GM04504 (cell line): ENCODE data around the gene ARHGAP30.
"Not testable (repeated sequence)": the region's sequence is repeated elsewhere in the genome, so short reads cannot be mapped to it uniquely, and the experiment has no call there.

Experiments used
- DNase-seq: peaks from one replicate; pipeline ENCODE4 v3.0.0-alpha.2; 2012; ENCODE audit warnings: low read depth

Gene ARHGAP30

DNA sequence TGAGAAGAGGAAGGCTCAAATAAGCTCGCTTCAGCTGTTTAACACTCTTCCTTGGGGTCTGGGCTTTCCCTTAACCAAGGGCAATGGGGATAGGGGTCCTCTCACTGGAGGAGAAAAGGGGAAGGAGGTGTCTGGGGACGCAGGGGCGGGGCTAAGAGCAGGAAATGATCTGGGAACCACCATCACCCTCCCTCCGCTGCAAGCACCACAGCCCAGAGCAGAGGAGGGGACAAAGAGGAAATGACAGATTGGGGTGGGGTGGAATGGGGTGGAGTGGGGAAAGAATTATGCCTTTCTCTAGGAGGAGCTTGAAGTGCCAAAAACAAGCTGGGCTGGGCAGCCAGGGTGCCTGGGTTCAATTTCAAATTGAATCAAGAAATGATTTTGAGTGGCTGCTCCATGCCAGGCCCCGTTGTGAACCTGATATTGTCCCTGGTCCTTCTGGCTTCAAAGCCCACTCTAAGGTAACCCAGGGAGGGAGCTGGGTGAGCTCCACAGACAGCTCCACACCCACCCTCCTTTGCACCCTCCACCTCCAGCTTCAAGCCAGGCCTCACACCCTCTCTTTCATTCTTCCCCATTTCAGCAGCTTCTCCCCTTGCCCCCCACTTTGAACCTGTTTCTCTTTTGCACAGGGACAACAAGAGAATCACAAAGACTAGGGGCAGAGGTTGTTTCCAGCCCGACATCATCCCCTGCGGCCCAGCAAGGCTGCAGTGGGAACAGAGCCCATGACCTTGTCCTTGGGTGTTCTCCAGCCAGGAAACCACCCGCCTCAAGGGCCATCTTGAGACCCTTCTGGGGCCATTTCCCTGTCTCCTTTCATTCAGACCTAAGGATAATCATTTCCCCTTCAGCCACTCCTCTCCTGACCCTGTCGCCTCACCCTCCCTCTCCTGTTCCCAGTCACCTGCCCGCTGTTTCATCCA is 1.1 kb downstream of the ARHGAP30 start:
- DNase-seq: no peak

- DNase-seq: no peak
Observed at GRCh38 chr1:161066694-161067093, 3.0 kb downstream of the ARHGAP30 start.

- DNase-seq: not testable (repeated sequence)
Observed at GRCh38 chr1:161065681-161066080, 4.0 kb downstream of the ARHGAP30 start.

- DNase-seq: not testable (repeated sequence)
Observed at GRCh38 chr1:161063936-161064335, 5.8 kb downstream of the ARHGAP30 start.

DNA sequence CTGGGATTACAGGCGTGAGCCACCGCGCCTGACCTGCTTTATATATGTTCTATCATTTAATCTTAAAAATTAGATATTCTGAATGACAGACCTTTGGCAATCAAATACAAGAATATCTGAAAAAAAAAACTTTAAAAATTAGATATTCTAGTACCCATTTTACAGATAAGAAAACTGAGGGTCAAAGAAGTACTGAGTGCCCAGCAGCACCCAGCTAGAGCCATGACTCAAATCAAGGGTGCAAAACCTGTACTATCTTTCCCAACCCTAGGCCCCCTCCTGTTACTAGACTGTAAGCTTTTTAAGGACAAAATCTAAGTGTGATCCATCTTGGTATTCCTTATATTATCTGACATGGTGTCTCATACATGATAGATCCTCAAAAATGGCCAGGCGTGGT is 8.3 kb downstream of the ARHGAP30 start:
- no peak for DNase-seq

GRCh38 chr1:161059293-161059692 is 10.4 kb downstream of the ARHGAP30 start:
- no peak for DNase-seq

- no peak for DNase-seq
Observed at GRCh38 chr1:161054805-161055204, 14.9 kb downstream of the ARHGAP30 start.

DNA sequence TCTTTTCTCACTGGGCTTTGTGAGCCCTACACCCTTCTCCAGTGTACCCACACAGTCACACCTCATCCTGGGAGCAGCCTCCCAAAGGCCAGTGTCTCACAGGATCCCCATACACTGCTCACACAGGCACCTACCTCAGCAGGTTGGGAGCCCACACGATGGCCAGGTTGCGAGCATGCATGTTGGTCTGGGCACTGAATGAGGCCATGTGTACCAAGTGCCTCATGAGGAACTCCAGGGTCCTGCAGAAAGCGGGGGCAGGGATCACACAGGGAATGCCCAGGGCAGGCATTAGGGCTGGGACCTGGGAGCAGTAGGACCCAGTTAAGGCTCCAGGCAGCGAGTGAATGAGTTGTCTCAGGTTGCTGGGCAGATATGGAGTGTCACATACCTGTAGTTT is 15.5 kb downstream of the ARHGAP30 start:
- DNase-seq: no peak

GRCh38 chr1:161052899-161053298 is 16.8 kb downstream of the ARHGAP30 start:
- DNase-seq: no peak

DNA sequence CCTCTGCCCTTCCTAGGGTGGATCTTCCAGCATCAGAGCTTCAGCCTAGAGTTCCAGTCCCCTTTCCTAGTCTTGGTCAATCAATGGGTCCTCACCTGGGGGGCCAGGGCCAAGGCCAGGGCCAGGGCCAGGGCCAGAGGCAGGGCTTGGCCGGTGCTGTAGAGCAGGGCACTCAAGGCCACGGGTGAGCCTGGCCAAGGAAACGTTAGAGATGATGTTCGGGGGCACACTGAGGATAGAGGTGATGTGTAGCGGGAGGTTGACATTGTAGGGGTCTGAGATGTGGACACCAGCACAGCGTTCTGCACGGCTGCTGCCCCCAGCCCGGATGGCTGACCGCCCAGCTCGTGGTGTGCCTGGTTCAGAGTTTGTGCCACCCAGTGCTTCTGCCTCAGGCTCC is 18.5 kb downstream of the ARHGAP30 start:
- DNase-seq: no peak

DNA sequence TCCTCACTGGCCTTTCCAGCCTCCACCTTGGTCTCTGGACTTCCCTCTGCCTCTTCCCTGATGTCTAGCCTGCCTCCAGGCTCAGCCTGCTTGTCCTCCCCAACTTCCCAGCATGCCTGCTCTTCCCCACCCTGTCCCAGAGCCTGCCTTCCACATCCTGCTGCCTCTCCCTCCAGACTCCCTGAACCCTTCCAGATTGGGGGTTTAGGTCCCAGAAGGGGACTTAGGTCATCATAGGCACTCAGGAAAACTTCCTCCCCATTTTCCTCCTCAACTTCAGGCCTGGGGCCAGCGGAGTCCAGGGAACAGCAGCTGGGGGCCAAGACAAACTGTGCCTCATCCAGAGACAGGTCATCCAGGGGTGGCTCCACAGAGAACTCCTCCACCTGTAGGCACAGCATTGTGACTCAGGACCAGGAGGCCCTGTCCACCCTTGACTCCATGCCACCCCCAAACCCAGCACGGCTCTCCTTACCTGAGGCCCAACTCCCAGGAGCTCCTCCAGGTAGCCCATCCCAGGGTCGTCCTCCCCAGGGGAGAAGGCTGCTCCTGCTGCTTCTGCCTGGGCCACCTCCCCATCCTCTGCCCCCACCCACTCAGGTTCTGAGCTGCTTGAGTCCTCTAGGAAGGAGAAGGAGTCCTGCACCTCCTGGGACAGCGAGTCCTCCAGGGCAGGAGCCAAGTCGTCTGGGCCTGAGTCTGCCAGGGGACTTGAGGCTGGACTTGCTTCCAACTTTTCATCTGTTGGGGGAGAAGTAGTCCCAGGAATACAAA is 20.6 kb downstream of the ARHGAP30 start:
- no peak for DNase-seq

DNA sequence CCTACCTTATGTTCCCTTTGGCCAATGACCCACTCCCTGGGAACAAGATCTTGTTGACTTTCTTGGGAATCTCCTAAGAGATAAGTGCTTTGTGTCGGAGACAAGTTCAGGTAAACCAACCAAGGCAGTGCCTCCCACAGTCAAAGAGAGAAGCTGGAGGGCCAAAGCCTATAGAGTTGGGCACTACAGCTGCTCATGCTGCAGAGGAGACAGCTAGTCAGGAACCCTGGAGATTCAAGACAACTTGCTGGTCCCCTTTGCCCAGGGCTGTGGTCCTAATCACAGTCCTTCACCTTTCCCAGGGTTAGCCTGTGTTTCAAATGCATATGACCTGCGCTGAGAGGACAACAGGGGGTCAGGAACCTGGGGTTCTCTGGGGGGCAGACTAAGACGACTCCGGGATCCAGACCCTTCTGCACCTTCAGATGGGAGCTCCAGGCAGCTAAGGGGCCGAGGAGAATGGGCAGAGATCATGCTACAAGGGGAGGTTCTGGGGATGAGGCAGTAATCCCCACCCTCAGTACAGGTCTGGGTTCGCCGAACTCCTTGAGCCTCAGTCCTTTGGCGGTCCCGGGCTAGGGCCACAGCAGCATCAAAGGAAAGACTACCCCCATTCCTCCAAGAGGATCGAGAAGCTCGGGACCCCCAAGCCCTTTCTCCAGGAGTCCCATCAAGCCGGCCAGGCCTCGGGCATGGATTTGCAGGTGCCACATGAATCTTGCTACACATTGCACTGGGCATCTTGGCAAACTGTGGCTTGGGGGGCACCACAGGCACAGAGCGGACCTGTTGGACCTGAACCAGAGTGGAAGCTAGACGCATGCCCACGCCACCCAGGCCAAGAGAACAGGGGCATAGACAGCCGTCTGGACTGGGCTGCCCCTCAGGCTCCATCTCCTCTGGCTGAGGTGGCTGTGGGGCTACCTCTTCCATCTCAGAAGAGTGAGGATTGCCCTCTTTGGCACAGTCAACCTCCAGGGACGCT is 22.0 kb downstream of the ARHGAP30 start:
- no peak for DNase-seq

- DNase-seq: no peak
Observed at GRCh38 chr1:161046605-161047228, 23.0 kb downstream of the ARHGAP30 start.

DNA sequence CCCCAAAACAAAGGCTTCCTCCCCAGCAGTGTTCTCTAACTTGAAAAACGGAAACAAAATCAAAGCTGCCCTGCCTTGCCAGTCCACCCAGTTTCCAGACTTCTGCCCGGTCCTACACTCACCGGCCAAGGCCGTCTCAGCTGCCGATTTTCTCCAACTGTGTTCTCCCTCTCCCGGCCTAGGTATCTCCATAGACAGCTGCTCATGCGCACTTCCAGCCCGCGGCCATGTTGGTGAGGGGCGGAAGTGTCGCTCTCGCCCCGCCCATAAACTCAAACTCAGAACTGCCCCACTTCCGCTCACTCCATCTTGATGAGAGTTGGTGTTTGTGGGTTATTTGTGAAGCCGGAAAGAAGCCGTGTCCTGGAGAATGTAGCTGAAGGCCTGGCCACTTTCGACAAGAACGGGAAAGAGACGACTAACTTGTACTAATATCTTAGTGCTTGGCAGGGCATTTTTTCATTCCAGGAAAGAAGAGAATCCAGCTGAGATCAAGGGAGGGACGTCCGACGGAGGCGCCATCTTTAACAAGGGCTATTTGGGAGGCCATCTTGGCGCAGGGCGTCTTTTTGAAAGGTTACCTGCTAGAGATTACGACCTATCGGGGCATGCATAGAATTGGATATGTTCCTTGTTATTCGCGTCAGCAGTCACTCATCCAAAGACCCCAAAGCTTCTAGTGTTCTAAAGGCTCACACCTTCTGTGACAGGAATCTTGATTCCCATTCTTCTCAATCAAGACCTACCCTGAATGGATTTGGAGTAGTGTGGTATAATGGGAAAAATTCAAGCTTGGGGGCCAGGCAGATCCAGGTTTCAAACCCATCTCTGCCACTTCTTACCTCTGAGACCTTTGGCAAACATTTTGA is 23.7 kb downstream of the ARHGAP30 start, which contains the start of gene USF1:
USF1 (minus strand) TSS at position 242 of the 869 bp plus-strand sequence. CDS start 2,702 bp downstream, outside the sequence.
- peak; percentile 90 for DNase-seq

DNA sequence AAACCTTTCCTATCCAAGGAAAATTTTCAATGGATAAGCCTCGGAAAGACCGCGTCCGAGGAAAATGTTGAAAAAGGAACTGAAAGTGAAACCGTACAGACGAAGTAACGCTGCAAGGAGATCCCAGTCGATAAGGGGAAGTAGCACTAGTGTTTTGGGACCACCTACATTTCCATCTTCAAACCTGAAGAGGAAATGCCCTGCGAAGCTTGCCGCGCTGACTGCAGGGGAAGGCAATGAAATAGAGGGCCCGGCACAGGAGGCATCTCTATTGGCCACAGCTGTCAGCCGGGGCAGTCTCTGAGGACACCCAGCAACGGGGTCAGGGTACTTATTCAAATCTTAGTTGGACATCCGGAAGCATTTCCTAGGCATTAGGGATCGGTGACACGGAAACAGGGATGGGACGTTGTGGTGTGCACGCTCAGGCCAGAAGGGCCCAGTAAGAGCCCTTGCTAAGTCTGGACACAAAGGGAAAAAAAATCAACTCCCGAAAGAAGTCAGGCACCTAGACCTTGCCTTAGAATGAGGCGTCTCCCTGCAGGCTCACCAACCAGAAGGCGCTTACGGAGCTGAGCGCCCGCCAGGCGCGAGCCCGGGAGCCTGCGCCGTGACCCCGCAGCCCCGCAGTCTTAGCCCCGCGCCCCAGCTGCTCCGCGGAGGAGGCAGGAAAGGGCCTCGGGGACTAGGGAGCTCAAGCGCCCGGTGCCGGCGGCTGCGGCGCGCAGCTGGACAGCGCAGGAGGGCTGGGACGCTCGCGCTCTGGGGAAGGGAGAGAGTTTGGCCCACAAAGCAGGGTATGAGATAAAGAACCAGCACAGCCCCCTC is 24.6 kb downstream of the ARHGAP30 start:
- peak; percentile 26 for DNase-seq

- no peak for DNase-seq
Observed at GRCh38 chr1:161044535-161044907, 25.2 kb downstream of the ARHGAP30 start.

DNA sequence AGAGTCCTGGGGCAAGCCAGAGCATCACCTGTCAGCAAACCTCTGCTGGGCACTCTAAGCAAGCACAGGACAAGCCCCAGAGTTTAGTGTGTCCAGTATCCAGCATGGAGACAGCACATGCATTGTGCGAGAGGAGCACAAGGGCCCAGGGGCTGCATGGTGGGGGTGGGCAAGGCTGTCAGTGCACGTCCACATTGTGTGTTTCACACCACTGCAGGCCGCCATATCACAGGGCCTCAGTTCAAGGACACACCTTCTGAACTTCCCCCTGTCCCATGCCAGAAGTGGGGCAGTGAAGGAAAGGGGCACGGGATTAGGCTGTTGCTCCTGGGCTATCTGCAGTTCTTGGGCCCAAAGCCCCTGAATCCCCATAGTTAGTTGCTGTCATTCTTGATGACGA is 30.1 kb downstream of the ARHGAP30 start:
- DNase-seq: no peak

GRCh38 chr1:161039154-161039545 is 30.5 kb downstream of the ARHGAP30 start:
- DNase-seq: no peak

- DNase-seq: no peak
Observed at GRCh38 chr1:161038523-161039153, 31.1 kb downstream of the ARHGAP30 start, which contains the start of gene TSTD1. TSS of gene TSTD1 (minus strand) at chr1:161038964. CDS start at chr1:161038889, 75 bp downstream.
